H9 (cell line): ENCODE measurements around the gene NFATC4. TPM values are rescaled to one million over a fixed set of nuclear protein-coding genes. Genes with fewer than 3 reads are reported as not detected.

Experiments used
- DNase-seq: peaks from one replicate; pipeline ENCODE4 v3.0.0-alpha.2; 2017
- H2AFZ ChIP-seq: one replicate; pipeline ENCODE4 v1.6.1; 2013; ENCODE audit warnings: mild to moderate bottlenecking, low read length, control low read depth, moderate library complexity
- H2AK5ac ChIP-seq: 2 replicates; pipeline ENCODE4 v1.6.1; 2013; ENCODE audit warnings: low read length, control low read depth, mixed read lengths; ENCODE audit not compliant: insufficient read length
- H2BK120ac ChIP-seq: one replicate; pipeline ENCODE4 v1.6.1; 2013; ENCODE audit warnings: low read depth, mild to moderate bottlenecking, low read length, control low read depth, inconsistent platforms; ENCODE audit not compliant: poor library complexity, severe bottlenecking
- H2BK12ac ChIP-seq: 2 replicates; pipeline ENCODE4 v1.6.1; 2013; ENCODE audit warnings: low read length, control low read depth, mixed read lengths, low read depth; ENCODE audit not compliant: insufficient read length
- H2BK15ac ChIP-seq: 2 replicates; pipeline ENCODE4 v1.6.1; 2013; ENCODE audit warnings: low read depth, low read length, control low read depth
- H2BK20ac ChIP-seq: one replicate; pipeline ENCODE4 v1.6.1; 2013; ENCODE audit warnings: low read depth, mild to moderate bottlenecking, low read length, control low read depth, inconsistent platforms; ENCODE audit not compliant: poor library complexity, severe bottlenecking
- H2BK5ac ChIP-seq: 2 replicates; pipeline ENCODE4 v1.6.1; 2013; ENCODE audit warnings: low read length, control low read depth, mixed read lengths; ENCODE audit not compliant: insufficient read length
- H3K14ac ChIP-seq: 2 replicates; pipeline ENCODE4 v1.6.1; 2013; ENCODE audit warnings: low read length, control low read depth; ENCODE audit not compliant: insufficient read depth
- H3K18ac ChIP-seq: 2 replicates; pipeline ENCODE4 v1.6.1; 2013; ENCODE audit warnings: low read depth, mild to moderate bottlenecking, mixed read lengths, low read length, control low read depth; ENCODE audit not compliant: insufficient read length
- H3K23ac ChIP-seq: 2 replicates; pipeline ENCODE4 v1.6.1; 2013; ENCODE audit warnings: low read length, control low read depth, mixed read lengths, low read depth; ENCODE audit not compliant: insufficient read length
- H3K23me2 ChIP-seq: 2 replicates; pipeline ENCODE4 v1.6.1; 2013; ENCODE audit warnings: low read depth, mild to moderate bottlenecking, mixed read lengths, low read length, control low read depth; ENCODE audit not compliant: insufficient read length, poor library complexity, severe bottlenecking
- H3K27ac ChIP-seq: 2 replicates; pipeline ENCODE4 v1.5.1; 2013; ENCODE audit warnings: low read length, control low read depth, mixed read lengths, low read depth; ENCODE audit not compliant: insufficient read length
- H3K27me3 ChIP-seq: 2 replicates; pipeline ENCODE4 v1.6.1; 2013; ENCODE audit warnings: low read length, control low read depth, inconsistent platforms; ENCODE audit not compliant: insufficient read depth
- H3K4ac ChIP-seq: 2 replicates; pipeline ENCODE4 v1.6.1; 2013; ENCODE audit warnings: low read depth, mild to moderate bottlenecking, control low read depth, inconsistent platforms, low read length, moderate library complexity
- H3K4me1 ChIP-seq: 2 replicates; pipeline ENCODE4 v1.6.1; 2013; ENCODE audit warnings: low read length, control low read depth, inconsistent platforms; ENCODE audit not compliant: insufficient read depth
- H3K4me2 ChIP-seq: 2 replicates; pipeline ENCODE4 v1.6.1; 2013; ENCODE audit warnings: low read length, control low read depth, mixed read lengths; ENCODE audit not compliant: insufficient read length, insufficient read depth
- H3K56ac ChIP-seq: 2 replicates; pipeline ENCODE4 v1.6.1; 2013; ENCODE audit warnings: low read depth, mild to moderate bottlenecking, mixed read lengths, low read length, control low read depth; ENCODE audit not compliant: insufficient read length
- H3K79me1 ChIP-seq: 2 replicates; pipeline ENCODE4 v1.6.1; 2013; ENCODE audit warnings: low read depth, mild to moderate bottlenecking, moderate library complexity, low read length, control low read depth, inconsistent platforms; ENCODE audit not compliant: insufficient read depth, poor library complexity, severe bottlenecking
- H3K79me2 ChIP-seq: 2 replicates; pipeline ENCODE4 v1.6.1; 2013; ENCODE audit warnings: low read length, control low read depth, inconsistent platforms; ENCODE audit not compliant: insufficient read depth
- H3K9ac ChIP-seq: 2 replicates; pipeline ENCODE4 v1.6.1; 2013; ENCODE audit warnings: low read length, control low read depth, mixed read lengths; ENCODE audit not compliant: insufficient read length; ENCODE audit errors: extremely low read depth
- H3K9me3 ChIP-seq: one replicate; pipeline ENCODE4 v1.6.1; 2013; ENCODE audit warnings: low read depth, low read length, inconsistent platforms; ENCODE audit not compliant: control insufficient read depth
- H3T11ph ChIP-seq: one replicate; pipeline ENCODE4 v1.6.1; 2013; ENCODE audit warnings: mild to moderate bottlenecking, low read length, control low read depth, inconsistent platforms
- H4K20me1 ChIP-seq: one replicate; pipeline ENCODE4 v1.6.1; 2013; ENCODE audit not compliant: control insufficient read depth, insufficient read length, insufficient read depth
- H4K5ac ChIP-seq: 2 replicates; pipeline ENCODE4 v1.6.1; 2013; ENCODE audit warnings: low read depth, mild to moderate bottlenecking, mixed read lengths, low read length, control low read depth; ENCODE audit not compliant: insufficient read length
- H4K8ac ChIP-seq: replicated peaks from 2 replicates; pipeline ENCODE4 v1.6.1; 2013; ENCODE audit warnings: low read length, control low read depth, mixed read lengths, low read depth; ENCODE audit not compliant: insufficient read length
- H4K91ac ChIP-seq: 2 replicates; pipeline ENCODE4 v1.6.1; 2013; ENCODE audit warnings: low read depth, mild to moderate bottlenecking, moderate library complexity, mixed read lengths, low read length, control low read depth; ENCODE audit not compliant: insufficient read length
- H3K27ac Mint-ChIP-seq, 3 experiments: 2 replicates in 2 of 3; 3 replicates in 1 of 3; pipeline ENCODE4 v1.8.0; 2020 to 2021; ENCODE audit warnings: mixed read lengths in 3 of 3, mild to moderate bottlenecking in 1 of 3, moderate library complexity in 1 of 3
- H3K27me3 Mint-ChIP-seq: 2 replicates; pipeline ENCODE4 v1.8.0; 2021; ENCODE audit warnings: low read depth, mild to moderate bottlenecking, moderate library complexity, mixed read lengths
- H3K36me3 Mint-ChIP-seq, 3 experiments: 2 replicates in 2 of 3; 3 replicates in 1 of 3; pipeline ENCODE4 v1.8.0; 2020 to 2021; ENCODE audit warnings: low read depth in 3 of 3, mixed read lengths in 3 of 3; ENCODE audit not compliant: insufficient read depth in 1 of 3
- H3K4me1 Mint-ChIP-seq, 2 experiments: 2 replicates each; pipeline ENCODE4 v1.8.0; 2020; ENCODE audit warnings: mixed read lengths in 2 of 2
- H3K4me3 Mint-ChIP-seq, 2 experiments: 2 replicates in 1 of 2; 3 replicates in 1 of 2; pipeline ENCODE4 v1.8.0; 2020 to 2021; ENCODE audit warnings: mild to moderate bottlenecking in 2 of 2, mixed read lengths in 2 of 2, moderate library complexity in 1 of 2
- H3K9me3 Mint-ChIP-seq, 2 experiments: 2 replicates in 1 of 2; 3 replicates in 1 of 2; pipeline ENCODE4 v1.8.0; 2020; ENCODE audit warnings: mild to moderate bottlenecking in 2 of 2, mixed read lengths in 2 of 2, moderate library complexity in 1 of 2
- WGBS: extraction: QIAGEN DNeasy Blood & Tissue Kit; methylation state at CpG from one replicate; pipeline ENCODE4 v1.1.7; 2013; ENCODE audit warnings: missing lambda C conversion rate, low lambda C conversion rate, mixed read lengths; ENCODE audit not compliant: insufficient read length; ENCODE audit errors: extremely low coverage; 5-methylcytosine and 5-hydroxymethylcytosine counted together
- total RNA-seq: library from RNA; stranded (reverse); gene quantifications from 2 replicates; pipeline ENCODE4 v1.2.1, GENCODE V29; 2021
- TF ChIP-seq, protein P1 (sequence below): fragments of 200-600 bp; sonication (generic); conservative IDR thresholded peaks from 3 replicates; pipeline ENCODE4 v1.8.0; 2021; ENCODE audit warnings: antibody characterized with exemption, mild to moderate bottlenecking

The NFATC4 gene
- total RNA-seq, 1 experiment from 2014 or later: 46.4 TPM

DNA sequence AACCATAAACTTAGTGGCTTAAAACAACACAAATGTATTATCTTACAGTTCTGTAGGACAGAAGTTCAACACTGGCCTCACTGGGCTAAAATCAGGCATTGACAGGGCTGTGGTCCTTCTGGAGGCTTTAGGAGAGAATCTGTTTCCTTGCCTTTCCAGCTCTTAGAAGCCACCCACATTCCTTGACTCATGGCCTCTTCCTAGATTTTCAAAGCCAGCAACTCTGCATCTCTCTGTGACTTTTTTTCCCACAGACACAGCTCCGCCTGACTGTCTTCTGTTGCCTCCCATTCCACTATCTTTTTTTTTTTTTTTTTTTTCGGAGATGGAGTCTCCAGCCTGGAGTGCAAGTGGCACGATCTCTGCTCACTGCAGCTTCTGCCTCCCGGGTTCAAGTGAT is 11.8 kb upstream of the NFATC4 start:
- no peak for DNase-seq
- Histone ChIP-seq H2BK12ac (no peak overlapping the region), H3K23me2 (no peaks in the 10 kb centered on the region), H3K79me2 (no peaks in the 10 kb centered on the region), H3K4me2 (no peak overlapping the region), H3K79me1 (no peaks in the 10 kb centered on the region), H3K23ac (no peak overlapping the region), H2BK120ac (no peak overlapping the region), H3K4me1 (no peaks in the 10 kb centered on the region), H3K18ac (no peak overlapping the region), H4K8ac (no peak overlapping the region), H3K27me3 (no peaks in the 10 kb centered on the region; the same call in 1 of the 2 replicates), H3K4ac (no peak overlapping the region), H2AFZ (no peak overlapping the region), H3K9me3 (no peaks in the 10 kb centered on the region), H3K56ac (no peak overlapping the region), H3K9ac (no peak overlapping the region), H3T11ph (no peak overlapping the region), H4K91ac (no peak overlapping the region), H4K5ac (no peak overlapping the region), H3K27ac (no peak overlapping the region), H4K20me1 (no peaks in the 10 kb centered on the region), H2BK15ac (no peak overlapping the region), H2AK5ac (no peak overlapping the region), H2BK20ac (no peak overlapping the region), H2BK5ac (no peak overlapping the region), H3K14ac (no peak overlapping the region)
- H3K4me1 Mint-ChIP-seq: no peaks in the 10 kb centered on the region
- no CpG with 5 or more reads among the region's 4 CpGs for WGBS
- peaks cover 68% of the 10 kb centered on the region for H3K27me3 Mint-ChIP-seq
- H3K36me3 Mint-ChIP-seq: no peaks in the 10 kb centered on the region
- TF ChIP-seq, protein P1, sequence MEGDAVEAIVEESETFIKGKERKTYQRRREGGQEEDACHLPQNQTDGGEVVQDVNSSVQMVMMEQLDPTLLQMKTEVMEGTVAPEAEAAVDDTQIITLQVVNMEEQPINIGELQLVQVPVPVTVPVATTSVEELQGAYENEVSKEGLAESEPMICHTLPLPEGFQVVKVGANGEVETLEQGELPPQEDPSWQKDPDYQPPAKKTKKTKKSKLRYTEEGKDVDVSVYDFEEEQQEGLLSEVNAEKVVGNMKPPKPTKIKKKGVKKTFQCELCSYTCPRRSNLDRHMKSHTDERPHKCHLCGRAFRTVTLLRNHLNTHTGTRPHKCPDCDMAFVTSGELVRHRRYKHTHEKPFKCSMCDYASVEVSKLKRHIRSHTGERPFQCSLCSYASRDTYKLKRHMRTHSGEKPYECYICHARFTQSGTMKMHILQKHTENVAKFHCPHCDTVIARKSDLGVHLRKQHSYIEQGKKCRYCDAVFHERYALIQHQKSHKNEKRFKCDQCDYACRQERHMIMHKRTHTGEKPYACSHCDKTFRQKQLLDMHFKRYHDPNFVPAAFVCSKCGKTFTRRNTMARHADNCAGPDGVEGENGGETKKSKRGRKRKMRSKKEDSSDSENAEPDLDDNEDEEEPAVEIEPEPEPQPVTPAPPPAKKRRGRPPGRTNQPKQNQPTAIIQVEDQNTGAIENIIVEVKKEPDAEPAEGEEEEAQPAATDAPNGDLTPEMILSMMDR: no peak
- H3K9me3 Mint-ChIP-seq: no peaks in the 10 kb centered on the region; a peak in 1 of 5 replicates
- no peak overlapping the region for H3K27ac Mint-ChIP-seq
- no peak overlapping the region for H3K4me3 Mint-ChIP-seq
